ENCODE measurements around the gene SPIRE1.

The SPIRE1 gene

GRCh38 chr18:12432196-12432595, 225.7 kb downstream of the SPIRE1 start:
- no peak overlapping the region for H3K4me3 ChIP-seq (ENCODE audit: low read depth, low read length)
- no peak for TF ChIP-seq CTCF (IDR thresholded peaks at IDR 0.05; ENCODE audit: insufficient read depth, low read depth, low read length, missing control alignments)
- no peak for DNase-seq (ENCODE audit: low read depth)

GRCh38 chr18:12431561-12431960, 226.3 kb downstream of the SPIRE1 start:
- DNase-seq (ENCODE audit: low read depth): no peak
- no peak overlapping the region for H3K4me3 ChIP-seq (ENCODE audit: low read depth, low read length)
- TF ChIP-seq CTCF (IDR thresholded peaks at IDR 0.05; ENCODE audit: insufficient read depth, low read depth, low read length, missing control alignments): no peak

GRCh38 chr18:12430137-12430990, 227.5 kb downstream of the SPIRE1 start:
- no peak for TF ChIP-seq CTCF (IDR thresholded peaks at IDR 0.05; ENCODE audit: insufficient read depth, low read depth, low read length, missing control alignments)
- H3K4me3 ChIP-seq (ENCODE audit: low read depth, low read length): no peak overlapping the region
- DNase-seq (ENCODE audit: low read depth): no peak

- TF ChIP-seq CTCF (IDR thresholded peaks at IDR 0.05; ENCODE audit: insufficient read depth, low read depth, low read length, missing control alignments): no peak
- no peak overlapping the region for H3K4me3 ChIP-seq (ENCODE audit: low read depth, low read length)
- no peak for DNase-seq (ENCODE audit: low read depth)
Observed at GRCh38 chr18:12429556-12429955, 228.4 kb downstream of the SPIRE1 start.

- no peak for TF ChIP-seq CTCF (IDR thresholded peaks at IDR 0.05; ENCODE audit: insufficient read depth, low read depth, low read length, missing control alignments)
Observed at GRCh38 chr18:12428923-12429322, 229.0 kb downstream of the SPIRE1 start.

GRCh38 chr18:12426924-12427323, 231.0 kb downstream of the SPIRE1 start:
- no peak for TF ChIP-seq CTCF (IDR thresholded peaks at IDR 0.05; ENCODE audit: insufficient read depth, low read depth, low read length, missing control alignments)
- no peak for DNase-seq (ENCODE audit: low read depth)
- H3K4me3 ChIP-seq (ENCODE audit: low read depth, low read length): no peak overlapping the region

More at GRCh38 chr18:12428923-12429322, 229.0 kb downstream of the SPIRE1 start:
- DNase-seq (ENCODE audit: low read depth): no peak
- H3K4me3 ChIP-seq (ENCODE audit: low read depth, low read length): no peak overlapping the region

- H3K4me3 ChIP-seq (ENCODE audit: low read depth, low read length): no peak overlapping the region
- no peak for DNase-seq (ENCODE audit: low read depth)
- TF ChIP-seq CTCF (IDR thresholded peaks at IDR 0.05; ENCODE audit: insufficient read depth, low read depth, low read length, missing control alignments): no peak
Observed at GRCh38 chr18:12424252-12424651, 233.7 kb downstream of the SPIRE1 start.

All from GM12865 (cell line).